ENCODE data around the gene ILK.

- TF ChIP-seq EP300 (IDR thresholded peaks at IDR 0.05) (no peak), POLR2A (IDR thresholded peaks at IDR 0.05) (no peak)
- TF ChIP-seq, protein P1, sequence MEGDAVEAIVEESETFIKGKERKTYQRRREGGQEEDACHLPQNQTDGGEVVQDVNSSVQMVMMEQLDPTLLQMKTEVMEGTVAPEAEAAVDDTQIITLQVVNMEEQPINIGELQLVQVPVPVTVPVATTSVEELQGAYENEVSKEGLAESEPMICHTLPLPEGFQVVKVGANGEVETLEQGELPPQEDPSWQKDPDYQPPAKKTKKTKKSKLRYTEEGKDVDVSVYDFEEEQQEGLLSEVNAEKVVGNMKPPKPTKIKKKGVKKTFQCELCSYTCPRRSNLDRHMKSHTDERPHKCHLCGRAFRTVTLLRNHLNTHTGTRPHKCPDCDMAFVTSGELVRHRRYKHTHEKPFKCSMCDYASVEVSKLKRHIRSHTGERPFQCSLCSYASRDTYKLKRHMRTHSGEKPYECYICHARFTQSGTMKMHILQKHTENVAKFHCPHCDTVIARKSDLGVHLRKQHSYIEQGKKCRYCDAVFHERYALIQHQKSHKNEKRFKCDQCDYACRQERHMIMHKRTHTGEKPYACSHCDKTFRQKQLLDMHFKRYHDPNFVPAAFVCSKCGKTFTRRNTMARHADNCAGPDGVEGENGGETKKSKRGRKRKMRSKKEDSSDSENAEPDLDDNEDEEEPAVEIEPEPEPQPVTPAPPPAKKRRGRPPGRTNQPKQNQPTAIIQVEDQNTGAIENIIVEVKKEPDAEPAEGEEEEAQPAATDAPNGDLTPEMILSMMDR (IDR thresholded peaks at IDR 0.05) = no peak
Observed at GRCh38 chr11:6653656-6654055, 50.1 kb downstream of the ILK start.

Data from tibial nerve (tissue), 4 donors.